ENCODE measurements around the gene RTN4RL2. TPM values are rescaled to one million over a fixed set of nuclear protein-coding genes. Genes with fewer than 3 reads are reported as not detected.

The RTN4RL2 gene
- total RNA-seq, result 2.0 TPM

- intact Hi-C loops (cut with DNase I), result no loop called here
- DNase-seq (ENCODE audit: extremely low spot score in 2 of 2), result no peak
- Histone ChIP-seq H3K27ac (no peak within 1 kb of the TSS), H3K27me3 (no peaks in the 10 kb centered on the region), H3K9me3 (no peaks in the 10 kb centered on the region), H3K4me3 (peak within 1 kb of the TSS; percentile 41 to 57), H3K36me3 (no peaks in the 10 kb centered on the region), H3K4me1 (peaks cover 39% of the 10 kb centered on the region)
- TF ChIP-seq POLR2A (IDR thresholded peaks at IDR 0.05) (no peak), POLR2AphosphoS5 (IDR thresholded peaks at IDR 0.05; ENCODE audit: insufficient read depth in 1 of 2, low read depth in 1 of 2) (no peak), CTCF (IDR thresholded peaks at IDR 0.05) (no peak)
Measured at GRCh38 chr11:57460022-57460757, at the start of gene RTN4RL2. Gene RTN4RL2 (plus strand): TSS chr11:57460528. CDS start chr11:57460866, 338 bp downstream.

- H3K27ac ChIP-seq, result no peak overlapping the region
- no peaks in the 10 kb centered on the region for H3K27me3 ChIP-seq
- H3K9me3 ChIP-seq, result no peaks in the 10 kb centered on the region
- intact Hi-C loops (cut with DNase I), result no loop called here
- no peak for TF ChIP-seq POLR2AphosphoS5 (IDR thresholded peaks at IDR 0.05; ENCODE audit: insufficient read depth in 1 of 2, low read depth in 1 of 2)
- no peak for TF ChIP-seq CTCF (IDR thresholded peaks at IDR 0.05)
- no peak for TF ChIP-seq POLR2A (IDR thresholded peaks at IDR 0.05)
- no peak for DNase-seq (ENCODE audit: extremely low spot score in 2 of 2)
- H3K4me1 ChIP-seq, result peaks cover 16% of the 10 kb centered on the region
- H3K4me3 ChIP-seq, result no peak overlapping the region
- H3K36me3 ChIP-seq, result peaks cover 0 to 83% of the 10 kb centered on the region in 2 donors
Measured at GRCh38 chr11:57413681-57414080, 46.6 kb upstream of the RTN4RL2 start.

GRCh38 chr11:57414612-57415212, 45.6 kb upstream of the RTN4RL2 start:
- no peak overlapping the region for H3K4me3 ChIP-seq
- H3K9me3 ChIP-seq, result no peaks in the 10 kb centered on the region
- intact Hi-C loops (cut with DNase I), result no loop called here
- H3K27me3 ChIP-seq, result no peaks in the 10 kb centered on the region
- no peak for TF ChIP-seq POLR2A (IDR thresholded peaks at IDR 0.05)
- TF ChIP-seq CTCF (IDR thresholded peaks at IDR 0.05), result no peak
- no peak for TF ChIP-seq POLR2AphosphoS5 (IDR thresholded peaks at IDR 0.05; ENCODE audit: insufficient read depth in 1 of 2, low read depth in 1 of 2)
- H3K4me1 ChIP-seq, result peaks cover 16% of the 10 kb centered on the region
- no peak for DNase-seq (ENCODE audit: extremely low spot score in 2 of 2)
- H3K36me3 ChIP-seq, result peaks cover 0 to 77% of the 10 kb centered on the region in 2 donors
- no peak overlapping the region for H3K27ac ChIP-seq

DNA sequence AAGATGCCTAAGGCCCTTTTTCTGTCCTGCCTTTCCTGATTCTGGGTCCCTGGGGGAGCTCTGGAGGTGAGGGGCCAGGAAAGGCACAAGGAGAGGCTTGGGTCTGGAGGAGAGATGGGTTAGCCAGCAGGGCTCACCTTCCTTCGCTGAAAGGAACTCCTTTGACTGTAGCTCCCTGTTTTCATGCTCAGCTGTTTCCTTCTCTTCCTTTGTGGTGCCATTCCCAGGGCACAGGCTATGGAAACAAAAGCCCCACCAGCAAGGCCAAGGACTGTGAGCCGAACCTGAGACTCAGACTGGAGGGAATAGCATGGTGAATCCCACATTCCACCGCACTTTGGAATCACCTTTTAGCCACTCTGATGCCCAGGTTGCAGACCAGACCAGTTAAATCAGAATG, 43.9 kb upstream of the RTN4RL2 start:
- no peaks in the 10 kb centered on the region for H3K27me3 ChIP-seq
- H3K36me3 ChIP-seq, result peaks cover 0 to 70% of the 10 kb centered on the region in 2 donors
- TF ChIP-seq CTCF (IDR thresholded peaks at IDR 0.05) (no peak), POLR2AphosphoS5 (IDR thresholded peaks at IDR 0.05; ENCODE audit: insufficient read depth in 1 of 2, low read depth in 1 of 2) (no peak), POLR2A (IDR thresholded peaks at IDR 0.05) (no peak)
- no peak overlapping the region for H3K4me3 ChIP-seq
- no peak for DNase-seq (ENCODE audit: extremely low spot score in 2 of 2)
- no peak overlapping the region for H3K27ac ChIP-seq
- intact Hi-C loops (cut with DNase I), result no loop called here
- peaks cover 16% of the 10 kb centered on the region for H3K4me1 ChIP-seq
- no peaks in the 10 kb centered on the region for H3K9me3 ChIP-seq

- Histone ChIP-seq H3K4me1 (peaks cover 16% of the 10 kb centered on the region), H3K36me3 (peaks cover 0 to 68% of the 10 kb centered on the region in 2 donors), H3K27ac (no peak overlapping the region), H3K9me3 (no peaks in the 10 kb centered on the region), H3K4me3 (no peak overlapping the region), H3K27me3 (no peaks in the 10 kb centered on the region)
- intact Hi-C loops (cut with DNase I), result no loop called here
- no peak for TF ChIP-seq POLR2AphosphoS5 (IDR thresholded peaks at IDR 0.05; ENCODE audit: insufficient read depth in 1 of 2, low read depth in 1 of 2)
- TF ChIP-seq POLR2A (IDR thresholded peaks at IDR 0.05), result no peak
- TF ChIP-seq CTCF (IDR thresholded peaks at IDR 0.05), result no peak
- no peak for DNase-seq (ENCODE audit: extremely low spot score in 2 of 2)
Measured at GRCh38 chr11:57417056-57417455, 43.3 kb upstream of the RTN4RL2 start.
